ENCODE results near the gene TGFB1I1.
A peak's percentile ranks its signal among the peaks of the same experiment; 100 is the strongest.
"Not testable (repeated sequence)": the region's sequence is repeated elsewhere in the genome, so short reads cannot be mapped to it uniquely, and the experiment has no call there.

The TGFB1I1 gene

DNA sequence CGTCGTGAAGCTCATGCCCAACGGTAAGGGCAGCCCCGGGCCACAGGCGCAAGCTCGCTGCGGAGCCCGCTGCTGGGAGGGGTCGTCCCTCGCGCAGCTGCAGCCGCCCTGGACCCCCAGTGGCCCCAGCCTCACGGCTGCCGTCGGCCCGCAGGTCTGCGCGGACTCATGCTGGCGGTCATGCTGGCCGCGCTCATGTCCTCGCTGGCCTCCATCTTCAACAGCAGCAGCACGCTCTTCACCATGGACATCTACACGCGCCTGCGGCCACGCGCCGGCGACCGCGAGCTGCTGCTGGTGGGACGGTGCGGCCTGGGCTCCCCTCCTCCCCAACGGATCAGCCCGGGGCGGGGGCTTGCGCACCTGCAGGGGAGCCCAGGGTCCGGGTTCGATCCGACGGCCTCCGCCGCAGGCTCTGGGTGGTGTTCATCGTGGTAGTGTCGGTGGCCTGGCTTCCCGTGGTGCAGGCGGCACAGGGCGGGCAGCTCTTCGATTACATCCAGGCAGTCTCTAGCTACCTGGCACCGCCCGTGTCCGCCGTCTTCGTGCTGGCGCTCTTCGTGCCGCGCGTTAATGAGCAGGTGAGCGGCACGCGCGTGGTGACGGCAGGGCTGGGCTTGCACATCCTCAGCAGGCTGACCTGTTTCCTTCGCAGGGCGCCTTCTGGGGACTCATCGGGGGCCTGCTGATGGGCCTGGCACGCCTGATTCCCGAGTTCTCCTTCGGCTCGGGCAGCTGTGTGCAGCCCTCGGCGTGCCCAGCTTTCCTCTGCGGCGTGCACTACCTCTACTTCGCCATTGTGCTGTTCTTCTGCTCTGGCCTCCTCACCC, 16.7 kb downstream of the TGFB1I1 start:
- no peak for ATAC-seq

DNA sequence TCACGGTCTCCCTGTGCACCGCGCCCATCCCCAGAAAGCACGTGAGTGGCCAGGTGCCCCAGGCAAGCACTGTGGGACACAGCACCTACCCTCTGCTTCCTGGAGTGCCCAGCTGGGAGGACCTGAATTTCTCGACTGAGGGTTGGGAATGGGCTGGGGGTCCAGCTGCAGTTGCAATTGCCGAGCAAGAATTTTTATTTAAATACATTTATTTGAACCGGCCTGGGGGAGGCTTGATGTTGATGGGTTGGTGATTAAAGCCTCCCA, 17.3 kb downstream of the TGFB1I1 start:
- ATAC-seq, result no peak

DNA sequence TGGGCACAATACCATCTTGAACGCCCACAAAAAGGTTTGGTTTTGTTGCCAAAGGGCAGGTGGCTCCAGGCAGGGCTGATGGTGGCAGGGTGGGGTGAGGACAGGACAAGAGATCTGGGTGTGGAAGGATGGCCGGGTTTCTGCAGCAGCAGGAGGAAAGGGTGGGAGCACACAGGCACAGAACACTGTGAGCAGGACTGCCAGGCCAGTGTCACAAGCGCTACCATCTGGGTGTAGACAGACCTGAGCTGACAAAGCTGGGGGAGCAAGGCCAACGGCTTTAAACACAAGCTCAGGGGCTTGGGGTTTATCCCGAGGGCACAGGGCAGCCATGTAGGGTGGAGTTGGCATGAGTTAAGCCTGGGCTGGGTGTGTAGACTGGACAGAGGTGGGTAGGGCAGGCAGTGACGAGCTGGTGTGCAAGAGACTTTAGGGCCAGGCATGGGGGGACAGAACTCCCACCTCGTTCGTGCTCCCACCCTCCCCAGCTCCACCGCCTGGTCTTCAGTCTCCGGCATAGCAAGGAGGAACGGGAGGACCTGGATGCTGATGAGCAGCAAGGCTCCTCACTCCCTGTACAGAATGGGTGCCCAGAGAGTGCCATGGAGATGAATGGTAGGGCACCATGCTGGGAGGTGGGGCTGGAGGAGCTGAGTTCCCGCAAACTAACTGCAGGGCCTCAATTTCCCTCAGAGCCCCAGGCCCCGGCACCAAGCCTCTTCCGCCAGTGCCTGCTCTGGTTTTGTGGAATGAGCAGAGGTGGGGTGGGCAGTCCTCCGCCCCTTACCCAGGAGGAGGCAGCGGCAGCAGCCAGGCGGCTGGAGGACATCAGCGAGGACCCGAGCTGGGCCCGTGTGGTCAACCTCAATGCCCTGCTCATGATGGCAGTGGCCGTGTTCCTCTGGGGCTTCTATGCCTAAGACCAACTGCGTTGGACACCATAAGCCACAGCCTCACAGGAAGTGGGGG, 17.9 kb downstream of the TGFB1I1 start:
- ATAC-seq, result no peak

DNA sequence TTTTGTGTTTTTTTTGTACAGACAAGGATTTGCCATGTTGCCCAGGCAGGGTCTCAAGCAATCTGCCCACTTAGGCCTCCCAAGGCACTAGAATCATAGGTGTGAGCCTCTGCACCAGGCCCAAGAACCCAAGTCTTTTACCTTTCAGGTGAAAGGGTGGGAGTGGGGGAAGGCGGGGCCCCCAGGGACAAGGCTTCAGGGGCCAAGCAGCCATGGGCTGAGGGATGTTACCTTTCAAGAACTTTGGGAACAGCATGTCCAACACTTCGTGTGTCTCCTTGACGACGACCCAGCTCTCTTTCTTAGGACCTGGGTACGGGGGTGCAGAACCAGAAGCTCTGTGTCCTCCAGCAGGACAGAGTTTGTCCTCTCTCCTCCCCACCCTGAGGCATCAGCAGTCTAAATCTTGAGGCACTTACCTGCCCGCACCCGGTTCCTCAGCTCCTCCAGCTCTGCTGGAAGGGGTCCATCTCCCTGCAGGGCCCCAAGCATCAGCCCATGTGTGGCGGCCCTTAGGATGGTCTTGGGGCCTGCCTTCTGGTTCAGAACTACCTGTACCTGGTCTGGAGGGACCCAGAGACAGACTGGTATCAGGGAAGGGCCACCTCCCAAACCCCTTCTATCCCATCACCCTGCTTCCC, 19.9 kb downstream of the TGFB1I1 start:
- no peak for ATAC-seq

DNA sequence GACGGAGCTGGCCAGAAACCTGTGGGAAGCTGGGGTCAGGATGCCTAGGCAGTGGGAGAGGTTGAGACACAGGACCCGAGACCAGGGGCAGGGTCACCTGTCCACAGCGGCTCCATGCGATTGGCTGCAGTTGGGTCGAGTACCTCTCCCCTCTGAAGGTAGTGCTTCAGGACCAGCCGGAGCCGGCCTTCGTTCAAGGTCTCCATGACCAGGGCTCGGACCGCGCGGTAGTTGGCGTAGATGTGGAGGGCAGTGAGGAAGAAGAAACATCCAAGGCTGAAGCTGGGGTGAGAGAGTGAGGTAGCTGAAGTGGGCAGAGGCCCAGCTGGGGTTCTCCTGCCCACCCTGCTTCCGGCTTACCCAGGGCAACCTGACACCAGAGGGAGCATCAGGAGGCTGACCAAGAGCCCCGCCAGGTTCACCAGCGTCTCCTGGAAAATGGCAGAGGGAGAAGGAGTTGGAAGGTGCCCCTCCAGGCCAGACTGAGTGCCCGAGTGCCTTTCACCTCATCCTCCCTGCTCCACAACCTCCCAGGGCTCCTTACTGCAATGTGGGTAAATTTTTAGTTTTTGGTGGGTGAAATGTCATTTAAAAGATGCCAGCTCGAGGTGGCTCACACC, 21.7 kb downstream of the TGFB1I1 start:
- ATAC-seq, result no peak

DNA sequence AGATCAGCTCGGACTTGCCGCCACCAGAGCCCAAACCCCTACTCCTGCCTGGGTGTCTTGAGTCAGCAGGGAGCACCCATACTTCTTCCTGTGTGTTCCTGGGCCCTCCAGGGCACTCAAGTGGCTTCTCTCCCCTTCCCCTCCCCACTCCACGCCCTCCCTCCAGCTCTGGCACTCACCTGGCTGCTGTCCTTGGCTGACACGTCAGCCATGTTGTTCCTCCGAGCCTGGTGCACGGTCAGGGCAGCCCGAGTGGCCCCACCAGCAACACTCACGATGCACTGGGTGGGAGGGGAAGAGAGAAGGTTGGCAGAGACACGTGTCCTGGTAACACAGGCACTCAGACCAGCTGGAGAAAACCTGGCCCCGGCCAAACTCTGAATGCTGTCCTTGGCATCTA, 24.7 kb downstream of the TGFB1I1 start:
- ATAC-seq, result no peak

DNA sequence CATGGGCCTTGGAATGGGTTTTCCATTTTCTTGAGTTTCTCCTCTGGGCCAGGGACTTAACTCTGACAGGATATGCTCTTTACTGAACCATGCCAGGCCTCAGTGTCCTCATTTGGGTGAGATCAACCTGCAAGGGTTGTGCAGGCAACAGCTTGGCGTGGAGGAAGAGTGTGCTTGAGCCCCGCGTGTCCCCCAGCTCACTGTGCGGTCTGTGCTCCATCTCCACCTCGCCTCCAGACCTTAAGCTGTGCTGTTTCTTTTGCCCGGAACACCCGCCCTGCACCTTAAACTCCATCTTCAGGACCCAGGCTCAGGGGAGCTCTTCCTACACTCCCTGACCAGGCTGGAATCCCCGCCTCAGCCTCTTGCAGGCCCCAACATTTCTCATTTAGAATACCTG, 26.5 kb downstream of the TGFB1I1 start:
- no peak for ATAC-seq

DNA sequence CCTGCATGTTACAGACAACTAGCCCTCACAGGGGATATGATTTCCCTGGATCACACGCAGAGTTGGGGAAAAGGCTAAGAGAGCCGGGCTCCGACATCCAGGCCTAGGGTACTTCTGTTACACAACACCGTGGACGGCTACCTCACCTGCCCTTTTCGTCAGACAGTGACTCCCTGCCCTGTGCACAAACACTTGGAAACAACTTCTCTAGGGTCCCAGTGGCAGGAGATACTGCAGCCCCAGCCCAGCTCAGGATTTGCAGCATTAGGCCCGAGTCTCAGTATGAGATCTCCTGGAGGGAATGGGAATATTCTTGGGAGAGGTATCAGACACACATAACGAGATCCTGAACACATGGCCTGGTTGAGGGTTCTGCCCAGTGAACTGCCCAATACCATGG, 28.0 kb downstream of the TGFB1I1 start:
- no peak for ATAC-seq

DNA sequence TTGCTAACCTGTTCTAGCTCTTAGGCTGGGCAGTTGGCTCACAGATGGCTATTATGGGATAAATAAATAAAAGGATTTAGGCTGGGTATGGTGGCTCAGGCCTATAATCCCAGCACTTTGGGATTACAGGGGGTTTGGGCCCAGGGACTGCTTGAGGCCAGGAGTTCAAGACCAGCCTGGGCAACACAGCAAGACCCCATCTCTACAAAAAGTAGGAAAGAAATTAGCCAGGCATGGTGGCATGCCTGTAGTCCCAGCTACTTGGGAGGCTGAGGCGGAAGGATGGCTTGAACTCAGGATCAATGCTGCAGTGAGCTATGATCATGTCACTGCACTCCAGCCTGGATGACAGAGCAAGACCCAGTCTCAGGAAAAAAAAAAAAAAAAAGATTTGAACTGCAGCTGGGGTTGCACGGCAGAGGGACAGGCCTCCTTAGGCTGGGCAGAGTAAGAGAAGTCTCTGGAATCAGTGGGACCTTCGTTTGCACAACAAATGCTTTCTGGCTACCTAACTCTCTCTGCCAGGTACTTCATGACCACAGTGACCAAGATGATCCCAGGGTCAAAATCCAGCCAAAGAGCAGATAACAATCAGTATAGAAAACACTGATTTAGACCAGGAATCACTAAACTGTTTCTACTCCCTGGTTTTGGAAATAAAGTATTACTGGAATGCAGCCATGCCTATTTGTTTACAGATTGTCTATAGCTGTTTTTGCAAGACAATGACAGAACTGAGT, 29.4 kb downstream of the TGFB1I1 start:
- no peak for ATAC-seq

DNA sequence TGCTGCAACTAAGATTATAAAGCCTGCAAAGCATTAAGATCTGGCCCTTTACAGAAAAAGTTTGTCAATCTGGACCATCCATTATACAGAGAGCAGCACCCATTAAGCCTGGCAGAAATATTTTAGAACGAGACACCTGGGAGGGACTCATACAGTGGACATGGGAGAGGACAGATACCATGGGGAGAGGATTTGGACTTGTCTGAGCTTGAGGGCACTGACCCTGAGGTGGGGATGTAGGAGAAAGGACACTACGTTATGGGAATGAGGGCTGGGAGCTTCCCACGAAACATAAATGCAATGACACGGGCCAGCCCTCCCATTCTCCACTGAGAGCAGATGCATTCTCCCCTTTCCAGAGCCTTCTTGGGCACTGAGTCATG, 30.0 kb downstream of the TGFB1I1 start:
- ATAC-seq, result no peak

DNA sequence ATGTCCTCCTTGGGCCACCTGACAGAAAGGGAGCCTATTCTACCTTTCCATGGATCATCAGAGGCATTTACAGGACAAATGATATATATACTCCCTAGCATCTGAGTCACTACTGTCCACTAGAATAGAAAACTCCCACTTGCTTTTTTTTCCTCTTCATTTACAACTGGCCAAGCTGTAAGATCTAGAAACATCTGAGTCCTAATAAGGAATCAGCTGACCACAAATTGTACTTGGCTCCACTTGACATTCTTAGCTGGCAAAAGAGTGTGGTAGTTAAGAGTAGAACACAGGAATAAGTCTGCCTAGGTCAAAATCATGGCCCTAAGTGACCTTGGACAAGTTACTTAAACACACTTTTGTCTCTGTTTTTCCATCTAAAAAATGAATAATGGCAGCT, 31.0 kb downstream of the TGFB1I1 start:
- ATAC-seq, result no peak

DNA sequence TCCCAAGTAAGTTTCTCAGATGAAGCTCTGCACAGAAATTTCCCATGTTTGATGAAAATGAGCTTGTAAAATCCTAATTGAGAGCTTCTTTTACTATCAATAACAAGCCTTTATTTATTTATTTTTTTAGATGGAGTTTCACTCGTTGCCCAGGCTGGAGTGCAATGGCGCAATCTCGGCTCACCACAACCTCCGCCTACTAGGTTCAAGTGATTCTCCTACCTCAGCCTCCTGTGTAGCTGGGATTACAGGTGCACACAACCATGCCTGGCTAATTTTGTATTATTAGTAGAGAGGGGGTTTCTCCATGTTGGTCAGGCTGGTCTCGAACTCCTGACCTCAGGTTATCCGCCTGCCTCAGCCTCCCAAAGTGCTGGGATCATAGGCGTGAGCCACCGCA, 31.6 kb downstream of the TGFB1I1 start:
- not testable (repeated sequence) for ATAC-seq

DNA sequence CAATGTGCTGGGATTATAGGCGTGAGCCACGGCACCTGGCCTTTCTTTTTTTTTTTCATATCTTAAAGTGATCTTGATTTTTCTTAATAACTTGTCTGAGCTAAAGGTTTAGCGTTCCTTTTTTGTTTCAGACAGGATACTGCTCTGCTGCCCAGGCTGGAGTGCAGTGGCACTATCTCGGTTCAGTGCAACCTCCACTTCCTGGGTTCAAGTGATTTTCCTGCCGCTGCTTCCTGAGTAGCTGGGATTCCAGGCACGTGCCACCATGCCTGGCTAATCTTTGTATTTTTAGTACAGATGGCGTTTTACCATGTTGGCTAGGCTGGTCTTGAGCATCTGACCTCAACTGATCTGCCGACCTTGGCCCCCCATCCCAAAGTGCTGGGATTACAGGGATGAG, 32.2 kb downstream of the TGFB1I1 start:
- ATAC-seq, result no peak

DNA sequence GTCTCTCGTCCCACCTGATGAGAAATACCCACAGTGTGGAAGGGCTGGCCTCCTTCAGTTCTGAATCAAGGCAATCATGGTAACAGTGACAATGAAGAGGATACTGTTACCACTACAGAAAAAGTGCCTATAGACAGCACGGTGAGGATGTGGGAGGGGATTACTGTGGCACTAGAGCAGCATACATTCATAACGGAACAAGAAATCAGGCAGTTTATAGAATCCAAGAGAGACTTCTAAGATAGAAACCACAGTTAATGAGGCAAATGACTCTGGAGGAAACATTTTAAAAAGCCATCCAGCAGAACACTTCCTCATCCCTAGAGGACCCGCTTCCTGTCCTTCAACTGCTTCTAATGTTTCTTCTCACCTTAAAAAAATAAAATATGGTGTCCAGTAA, 33.5 kb downstream of the TGFB1I1 start:
- ATAC-seq, result peak; percentile 53 to 58

DNA sequence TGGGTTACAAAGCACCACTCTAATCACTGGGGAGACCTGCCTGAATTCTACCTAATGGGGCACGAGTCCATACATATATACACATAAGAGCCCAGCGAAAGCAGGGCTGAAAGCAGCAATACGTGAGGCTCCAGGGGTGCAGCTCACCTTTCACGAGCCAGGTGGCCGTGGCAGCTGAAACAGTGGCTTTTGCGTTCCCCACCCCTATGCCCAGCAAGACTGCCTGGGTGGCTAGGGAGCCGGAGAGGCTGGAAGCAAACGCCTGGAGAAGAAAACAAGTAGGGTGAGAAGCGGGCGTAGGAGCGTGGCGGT, 35.6 kb downstream of the TGFB1I1 start:
- ATAC-seq, result no peak

DNA sequence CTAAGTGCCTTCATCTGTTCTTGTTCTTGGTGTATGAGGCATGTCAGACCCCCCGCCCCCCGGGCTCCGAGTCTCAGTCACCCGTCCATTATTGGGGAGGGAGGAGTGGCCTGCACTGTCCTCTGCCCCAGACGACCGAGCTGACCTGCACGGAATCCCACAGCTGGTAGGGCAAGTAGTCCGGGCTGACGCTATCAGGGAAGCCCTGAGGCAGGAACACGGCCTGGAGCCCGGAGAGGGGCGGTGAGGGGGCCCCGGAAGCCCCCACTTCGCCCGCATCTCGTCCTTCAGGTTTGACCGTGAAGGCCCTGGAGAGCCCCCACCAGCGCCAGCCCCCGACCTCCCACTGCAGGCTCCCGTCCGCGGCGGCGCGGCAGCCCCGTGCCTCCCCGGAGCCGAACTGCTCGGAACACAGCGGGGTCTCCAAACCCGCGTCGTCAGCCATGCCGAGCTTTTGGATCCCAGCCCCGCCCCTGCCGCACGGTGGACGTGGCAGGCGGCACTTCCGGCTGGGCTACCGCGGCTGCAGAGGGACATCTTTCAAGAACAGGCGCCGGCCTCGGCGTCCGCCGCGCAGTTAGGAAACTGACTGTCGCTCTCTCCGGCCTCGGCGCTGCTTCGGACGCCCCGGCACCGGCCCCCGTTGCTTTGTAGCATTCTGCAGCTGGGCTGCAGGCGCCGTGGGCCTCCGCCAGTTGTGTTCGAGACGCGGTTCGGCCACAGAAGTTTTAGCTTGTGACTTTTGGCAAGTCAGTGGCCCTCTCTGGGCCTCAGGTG, 36.2 kb downstream of the TGFB1I1 start, which contains the start of gene RUSF1:
Gene RUSF1 (minus strand): TSS at position 463 of the 777 bp plus-strand sequence. CDS start 18 bp downstream, at position 445.
- peak; percentile 88 for ATAC-seq

DNA sequence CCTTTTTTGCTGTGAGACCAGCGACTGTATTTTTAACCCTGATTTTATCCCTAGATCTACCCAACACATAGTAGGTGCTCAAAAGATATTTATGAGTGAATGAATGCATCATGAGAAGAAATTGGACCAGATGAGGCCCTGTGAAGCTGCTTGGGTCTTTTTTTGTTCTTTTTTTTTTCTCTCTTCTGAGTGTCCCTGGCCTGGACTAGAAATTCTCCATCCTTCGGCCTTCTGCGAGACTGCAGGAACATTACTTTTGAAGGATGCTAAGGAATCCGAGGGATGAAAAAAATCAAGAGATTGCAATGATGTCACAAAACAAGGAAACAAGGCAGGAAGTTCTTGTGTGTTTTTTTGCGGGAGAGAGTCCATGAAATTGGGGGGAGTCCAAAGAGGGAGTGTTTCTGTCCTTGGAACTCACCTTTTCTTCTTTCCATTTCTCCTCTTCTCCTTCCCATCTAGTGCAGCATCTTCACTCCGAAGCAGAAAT, 36.8 kb downstream of the TGFB1I1 start:
- ATAC-seq, result no peak

DNA sequence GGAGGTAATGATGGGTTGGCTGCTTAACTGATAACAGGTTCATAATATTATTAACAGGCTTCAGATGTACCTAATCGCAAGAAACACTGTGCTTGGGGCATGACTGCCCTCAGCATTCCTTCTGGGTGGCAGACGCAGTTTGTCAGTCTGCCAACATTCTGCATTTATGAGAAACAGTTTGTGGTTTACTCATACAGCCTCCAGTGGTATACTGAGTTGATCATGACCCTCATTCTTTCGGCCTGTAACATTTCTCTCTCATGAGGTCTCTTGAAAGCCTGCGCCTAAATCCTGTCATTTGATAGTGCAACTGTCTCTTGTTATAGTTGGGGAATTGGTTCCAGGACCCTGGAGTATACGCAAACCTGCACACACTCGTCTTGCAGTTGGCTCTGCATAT, 41.2 kb downstream of the TGFB1I1 start:
- no peak for ATAC-seq

DNA sequence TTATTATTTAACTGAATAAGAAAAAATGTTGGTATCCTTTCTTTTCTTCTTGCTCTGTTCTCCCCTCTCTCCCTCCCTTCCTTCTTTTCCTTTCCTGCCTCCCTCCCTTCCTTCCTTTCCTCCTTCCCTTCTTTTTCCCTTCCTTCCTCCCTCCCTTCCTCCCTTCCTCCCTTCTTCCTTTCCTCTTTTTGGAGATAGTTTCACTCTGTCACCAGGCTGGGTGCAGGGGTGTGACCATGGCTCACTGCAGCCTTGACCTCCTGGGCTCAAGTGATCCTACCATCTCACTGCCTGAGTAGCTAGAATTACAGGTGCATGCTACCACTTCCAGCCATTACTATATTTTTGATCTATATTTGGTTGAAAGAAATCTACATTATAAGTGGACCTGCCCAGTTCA, 41.9 kb downstream of the TGFB1I1 start:
- no peak for ATAC-seq

DNA sequence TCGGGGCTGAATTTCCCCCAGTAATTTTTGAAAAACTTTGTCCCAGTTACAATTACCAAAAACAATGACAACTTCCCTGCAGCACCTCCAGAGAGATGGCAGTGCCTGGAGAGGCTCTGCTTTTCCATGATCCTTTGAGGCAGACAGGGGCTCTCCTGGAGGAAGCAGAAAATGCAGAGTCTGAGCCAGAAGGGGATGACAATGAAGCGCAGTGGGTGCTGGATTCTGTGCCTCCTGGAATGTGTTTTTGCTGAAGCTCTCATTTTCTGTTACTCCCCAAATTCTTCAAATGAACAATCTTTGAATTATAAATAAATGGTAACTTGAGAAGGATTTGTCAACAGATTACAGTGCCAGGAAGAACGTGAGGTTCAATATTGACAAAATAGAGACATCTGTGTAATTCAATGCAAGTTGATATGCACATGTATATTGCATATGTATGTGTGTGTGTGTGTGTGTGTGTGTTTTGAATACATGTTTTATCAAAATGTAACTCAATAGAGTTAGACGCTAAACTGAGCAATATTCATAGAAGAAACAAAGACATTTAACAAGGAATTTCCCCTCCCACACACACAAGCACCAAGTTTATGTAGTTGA, 45.9 kb downstream of the TGFB1I1 start:
- no peak for ATAC-seq
